ENCODE results near the gene CXXC4. TPM values are rescaled to one million over a fixed set of nuclear protein-coding genes. Genes with fewer than 3 reads are reported as not detected.

Gene CXXC4
- total RNA-seq, 1 experiment from 2014 or later = not detected

DNA sequence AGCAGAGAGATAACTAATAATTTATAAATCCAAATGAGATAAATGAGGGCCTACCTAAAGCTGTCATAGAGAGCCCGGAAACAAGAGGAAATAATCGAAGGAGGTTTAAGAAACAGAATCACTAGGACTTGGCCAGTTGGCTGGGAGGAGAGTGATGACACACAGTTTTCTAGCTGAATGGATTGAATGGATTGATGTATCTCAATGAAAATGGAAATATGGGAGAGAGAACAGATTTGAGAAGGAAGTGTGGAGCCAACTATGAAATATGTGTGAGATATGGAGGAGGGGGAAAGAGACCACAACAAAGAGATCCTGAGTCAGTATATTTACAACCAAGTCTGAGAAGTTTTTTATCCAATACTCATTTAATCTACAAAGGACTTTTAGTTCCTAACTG lies 35.7 kb upstream of the CXXC4 start:
- intact Hi-C loops (cut with micrococcal nuclease) = no loop called here
- no peak overlapping the region for H3K27ac Mint-ChIP-seq (ENCODE audit: low read depth, unreplicated experiment)

DNA sequence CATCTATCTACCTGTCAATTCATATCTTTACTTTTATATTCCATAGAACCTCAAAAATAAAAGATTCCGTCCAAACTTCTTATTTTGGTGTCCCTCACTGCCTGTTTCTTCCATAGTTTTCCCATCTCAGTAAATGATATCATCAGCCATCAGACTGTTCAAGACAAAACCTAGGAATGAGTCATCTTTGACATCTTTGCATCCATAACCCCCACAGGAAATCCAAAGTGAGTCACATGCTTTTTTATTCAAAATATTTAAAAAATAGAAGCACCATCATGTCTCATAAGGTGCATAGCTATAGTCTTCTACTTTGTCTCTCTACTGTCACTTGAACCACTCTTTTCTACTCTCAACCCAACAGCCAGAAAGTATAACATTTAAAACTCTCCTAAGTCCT lies 29.9 kb upstream of the CXXC4 start:
- TF ChIP-seq, protein P1, sequence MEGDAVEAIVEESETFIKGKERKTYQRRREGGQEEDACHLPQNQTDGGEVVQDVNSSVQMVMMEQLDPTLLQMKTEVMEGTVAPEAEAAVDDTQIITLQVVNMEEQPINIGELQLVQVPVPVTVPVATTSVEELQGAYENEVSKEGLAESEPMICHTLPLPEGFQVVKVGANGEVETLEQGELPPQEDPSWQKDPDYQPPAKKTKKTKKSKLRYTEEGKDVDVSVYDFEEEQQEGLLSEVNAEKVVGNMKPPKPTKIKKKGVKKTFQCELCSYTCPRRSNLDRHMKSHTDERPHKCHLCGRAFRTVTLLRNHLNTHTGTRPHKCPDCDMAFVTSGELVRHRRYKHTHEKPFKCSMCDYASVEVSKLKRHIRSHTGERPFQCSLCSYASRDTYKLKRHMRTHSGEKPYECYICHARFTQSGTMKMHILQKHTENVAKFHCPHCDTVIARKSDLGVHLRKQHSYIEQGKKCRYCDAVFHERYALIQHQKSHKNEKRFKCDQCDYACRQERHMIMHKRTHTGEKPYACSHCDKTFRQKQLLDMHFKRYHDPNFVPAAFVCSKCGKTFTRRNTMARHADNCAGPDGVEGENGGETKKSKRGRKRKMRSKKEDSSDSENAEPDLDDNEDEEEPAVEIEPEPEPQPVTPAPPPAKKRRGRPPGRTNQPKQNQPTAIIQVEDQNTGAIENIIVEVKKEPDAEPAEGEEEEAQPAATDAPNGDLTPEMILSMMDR (IDR thresholded peaks at IDR 0.05; ENCODE audit: unreplicated experiment) = no peak
- Mint-ChIP-seq H3K27me3 (ENCODE audit: insufficient read depth, unreplicated experiment) (no peaks in the 10 kb centered on the region), H3K4me3 (ENCODE audit: unreplicated experiment) (no peak overlapping the region), H3K9me3 (ENCODE audit: unreplicated experiment) (no peaks in the 10 kb centered on the region), H3K4me1 (ENCODE audit: insufficient read depth, unreplicated experiment) (no peaks in the 10 kb centered on the region), H3K36me3 (ENCODE audit: insufficient read depth, unreplicated experiment) (no peaks in the 10 kb centered on the region), H3K27ac (ENCODE audit: low read depth, unreplicated experiment) (no peak overlapping the region)
- intact Hi-C loops (cut with micrococcal nuclease) = no loop called here
- CTCF ChIA-PET = no interaction called here
- POLR2A ChIA-PET = no interaction called here
- peak; percentile 19 for DNase-seq (ENCODE audit: unreplicated experiment)
- no TSS peak for BruUV-seq (replicated peaks)

More for the DNA sequence above, 35.7 kb upstream of the CXXC4 start:
- Mint-ChIP-seq H3K9me3 (ENCODE audit: unreplicated experiment) (no peaks in the 10 kb centered on the region), H3K36me3 (ENCODE audit: insufficient read depth, unreplicated experiment) (no peaks in the 10 kb centered on the region), H3K27me3 (ENCODE audit: insufficient read depth, unreplicated experiment) (no peaks in the 10 kb centered on the region), H3K4me3 (ENCODE audit: unreplicated experiment) (no peak overlapping the region), H3K4me1 (ENCODE audit: insufficient read depth, unreplicated experiment) (no peaks in the 10 kb centered on the region)
- TF ChIP-seq, protein P1 (IDR thresholded peaks at IDR 0.05; ENCODE audit: unreplicated experiment) = no peak
- CTCF ChIA-PET = no interaction called here
- BruUV-seq (replicated peaks) = no TSS peak
- no peak for DNase-seq (ENCODE audit: unreplicated experiment)
- POLR2A ChIA-PET = no interaction called here

DNA sequence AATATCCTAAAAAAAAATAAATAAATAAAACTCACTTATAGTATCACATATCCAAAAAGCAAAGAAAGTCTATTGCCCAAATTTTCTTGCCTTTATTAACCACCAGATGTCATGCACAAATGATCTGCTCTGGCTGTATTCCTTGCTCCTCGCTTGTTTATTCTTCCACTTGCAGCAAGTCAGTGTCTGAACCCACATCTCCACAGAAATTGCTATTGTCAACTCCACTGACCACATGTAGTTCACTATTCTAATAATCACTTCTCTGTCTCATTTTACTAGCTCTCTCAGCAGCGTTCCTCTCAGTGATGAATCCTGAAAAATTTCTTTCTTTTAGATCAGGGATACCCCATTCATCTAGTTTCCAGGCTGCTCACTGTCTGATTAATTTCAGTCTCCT lies 29.3 kb upstream of the CXXC4 start:
- no peaks in the 10 kb centered on the region for H3K36me3 Mint-ChIP-seq (ENCODE audit: insufficient read depth, unreplicated experiment)
- intact Hi-C loops (cut with micrococcal nuclease) = no loop called here
- no peaks in the 10 kb centered on the region for H3K27me3 Mint-ChIP-seq (ENCODE audit: insufficient read depth, unreplicated experiment)
- H3K4me1 Mint-ChIP-seq (ENCODE audit: insufficient read depth, unreplicated experiment) = no peaks in the 10 kb centered on the region
- no TSS peak for BruUV-seq (replicated peaks)
- CTCF ChIA-PET = interaction anchor here (0.7 kb wide), 1 partner anchor 69 kb away, joined by 3 read pairs; no protein-coding TSS in a partner anchor
- no peaks in the 10 kb centered on the region for H3K9me3 Mint-ChIP-seq (ENCODE audit: unreplicated experiment)
- no peak overlapping the region for H3K27ac Mint-ChIP-seq (ENCODE audit: low read depth, unreplicated experiment)
- no peak for DNase-seq (ENCODE audit: unreplicated experiment)
- TF ChIP-seq, protein P1 (IDR thresholded peaks at IDR 0.05; ENCODE audit: unreplicated experiment) = no peak
- H3K4me3 Mint-ChIP-seq (ENCODE audit: unreplicated experiment) = no peak overlapping the region
- POLR2A ChIA-PET = no interaction called here

DNA sequence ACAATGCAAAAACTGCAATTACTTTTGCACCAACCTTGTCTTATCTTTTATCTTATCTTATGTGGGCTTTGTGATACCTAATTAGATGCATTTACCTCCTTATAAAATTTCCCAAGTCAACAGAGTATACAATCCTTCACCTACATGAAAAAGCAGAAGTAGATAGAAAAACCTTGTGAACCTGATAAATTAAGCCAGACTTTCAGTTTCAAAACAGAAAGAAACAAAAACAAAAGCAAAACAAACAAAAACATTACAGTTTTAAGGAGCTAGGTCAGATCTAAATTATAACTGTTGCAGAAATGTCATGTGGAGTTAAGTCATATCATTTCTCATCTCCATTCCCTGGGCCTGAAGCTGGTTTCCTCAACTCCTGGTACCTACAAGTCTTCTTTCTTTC lies 24.9 kb upstream of the CXXC4 start:
- Mint-ChIP-seq H3K27ac (ENCODE audit: low read depth, unreplicated experiment) (no peak overlapping the region), H3K27me3 (ENCODE audit: insufficient read depth, unreplicated experiment) (no peaks in the 10 kb centered on the region), H3K36me3 (ENCODE audit: insufficient read depth, unreplicated experiment) (no peaks in the 10 kb centered on the region), H3K4me1 (ENCODE audit: insufficient read depth, unreplicated experiment) (no peaks in the 10 kb centered on the region), H3K9me3 (ENCODE audit: unreplicated experiment) (no peaks in the 10 kb centered on the region), H3K4me3 (ENCODE audit: unreplicated experiment) (no peak overlapping the region)
- no peak for DNase-seq (ENCODE audit: unreplicated experiment)
- ChIA-PET POLR2A (no interaction called here), CTCF (no interaction called here)
- BruUV-seq (replicated peaks) = no TSS peak
- intact Hi-C loops (cut with micrococcal nuclease) = no loop called here
- TF ChIP-seq, protein P1 (IDR thresholded peaks at IDR 0.05; ENCODE audit: unreplicated experiment) = no peak
